Fibroblast of lung (primary cell): ENCODE measurements around the gene ATP7A. TPM values are rescaled to one million over a fixed set of nuclear protein-coding genes. Genes with fewer than 3 reads are reported as not detected.
"Not testable (repeated sequence)": the region's sequence is repeated elsewhere in the genome, so short reads cannot be mapped to it uniquely, and the experiment has no call there.

Experiments
- DNase-seq, 2 donors: peaks; one replicate each; pipeline versions ENCODE4 v3.0.0 to v3.0.0-alpha.2; 2010; ENCODE audit warnings: low read depth in 2 of 2
- H2AFZ ChIP-seq: 2 replicates; pipeline ENCODE4 v1.5.1; 2012; ENCODE audit warnings: low read length, control low read depth, inconsistent platforms
- H3K27ac ChIP-seq: 2 replicates; pipeline ENCODE4 v1.5.1; 2011; ENCODE audit warnings: low read length, control low read depth; ENCODE audit not compliant: insufficient read depth
- H3K27me3 ChIP-seq: 2 replicates; pipeline ENCODE4 v1.5.1; 2011; ENCODE audit warnings: mild to moderate bottlenecking, low read length; ENCODE audit not compliant: control insufficient read depth, insufficient read depth
- H3K36me3 ChIP-seq: 2 replicates; pipeline ENCODE4 v1.5.1; 2011; ENCODE audit warnings: low read length; ENCODE audit not compliant: control insufficient read depth, insufficient read depth
- H3K4me1 ChIP-seq: 2 replicates; pipeline ENCODE4 v1.5.1; 2011; ENCODE audit warnings: low read length; ENCODE audit not compliant: control insufficient read depth, insufficient read depth; ENCODE audit errors: extremely low read depth
- H3K4me2 ChIP-seq: 2 replicates; pipeline ENCODE4 v1.5.1; 2011; ENCODE audit warnings: low read length, control low read depth; ENCODE audit not compliant: insufficient read depth; ENCODE audit errors: extremely low read depth
- H3K4me3 ChIP-seq, 4 experiments: fragments of 200-600 bp in 1 of 4; sonication (generic) in 1 of 4; replicated peaks in 1 of 4; 2 replicates each; pipeline ENCODE4 v1.5.1; 2011 to 2016; ENCODE audit warnings: low read length in 4 of 4, low read depth in 3 of 4, mild to moderate bottlenecking in 3 of 4, control low read depth in 2 of 4, inconsistent platforms in 1 of 4, mixed read lengths in 1 of 4; ENCODE audit not compliant: insufficient read depth in 1 of 4; ENCODE audit errors: control extremely low read depth in 1 of 4
- H3K79me2 ChIP-seq: 2 replicates; pipeline ENCODE4 v1.5.1; 2012; ENCODE audit warnings: mild to moderate bottlenecking, low read length, inconsistent platforms; ENCODE audit not compliant: control insufficient read depth, insufficient read depth
- H3K9ac ChIP-seq: 2 replicates; pipeline ENCODE4 v1.5.1; 2011; ENCODE audit warnings: mild to moderate bottlenecking, low read length, control low read depth; ENCODE audit not compliant: insufficient read depth
- H3K9me3 ChIP-seq: 2 replicates; pipeline ENCODE4 v1.5.1; 2012; ENCODE audit warnings: low read depth, low read length; ENCODE audit not compliant: control insufficient read depth, insufficient read depth
- H4K20me1 ChIP-seq: 2 replicates; pipeline ENCODE4 v1.5.1; 2011; ENCODE audit warnings: low read length; ENCODE audit not compliant: control insufficient read depth, insufficient read depth; ENCODE audit errors: extremely low read depth
- EZH2 ChIP-seq: IDR thresholded peaks from 2 replicates; pipeline ENCODE4 v1.5.1; 2012; ENCODE audit warnings: low read length, control low read depth, mild to moderate bottlenecking; ENCODE audit errors: missing control alignments
- polyA plus RNA-seq, 2 donors: library from polyadenylated mRNA; depleted of rRNA in 1 of 2; stranded (reverse) in 1 of 2; unstranded in 1 of 2; fragments of >200 nt; gene quantifications; 2 replicates each; pipeline ENCODE4 v1.2.1, GENCODE V29; 2011 to 2012; ENCODE audit warnings: missing spikeins in 1 of 2
- total RNA-seq: library from RNA; depleted of rRNA; stranded (reverse); fragments of >200 nt; gene quantifications from 2 replicates; pipeline ENCODE4 v1.2.1, GENCODE V29; 2014
- TF ChIP-seq, protein P1 (sequence below), 2 donors: IDR thresholded peaks in 1 of 2; conservative IDR thresholded peaks in 1 of 2; 1 replicate in 1 of 2; 2 replicates in 1 of 2; pipeline ENCODE4 v1.5.1; 2011 to 2012; ENCODE audit warnings: low read length in 2 of 2, control low read depth in 1 of 2, inconsistent platforms in 1 of 2, low read depth in 1 of 2, mild to moderate bottlenecking in 1 of 2

The ATP7A gene
- total and polyA plus RNA-seq, 2 donors (not counting 1 experiment from before 2014, with no cell fraction given), result 12.2 to 18.3 TPM

DNA sequence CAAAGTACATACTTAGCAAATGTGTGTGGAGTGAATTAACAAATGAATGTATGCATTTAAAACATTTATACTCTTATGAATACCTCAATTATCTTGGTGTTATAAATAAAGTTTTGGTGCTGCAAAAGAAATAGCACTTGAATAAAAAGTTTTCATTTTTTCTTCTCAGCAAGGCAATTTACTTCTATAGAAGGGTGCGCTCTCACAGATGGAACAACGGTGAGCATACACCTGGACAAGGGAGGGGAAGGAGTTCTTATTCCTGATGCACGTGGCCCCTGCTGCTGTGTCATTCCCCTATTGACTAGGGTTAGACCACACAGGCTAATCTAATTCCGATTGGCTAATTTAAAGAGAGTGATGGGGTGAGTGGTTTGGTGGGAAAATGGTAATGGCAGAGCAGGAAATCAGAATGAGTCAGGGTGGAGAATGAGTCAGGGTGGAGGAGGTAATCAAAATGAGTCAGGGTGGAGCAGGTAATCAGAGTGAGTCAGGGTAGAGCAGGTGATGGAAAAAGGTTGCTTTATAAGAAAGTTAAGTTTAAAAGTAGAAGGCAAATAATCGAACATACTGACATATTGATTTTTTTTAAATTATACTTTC, 165.4 kb downstream of the ATP7A start:
- no peaks in the 10 kb centered on the region for H3K36me3 ChIP-seq
- no peak overlapping the region for H3K27ac ChIP-seq
- H3K79me2 ChIP-seq, result no peaks in the 10 kb centered on the region
- H4K20me1 ChIP-seq, result no peaks in the 10 kb centered on the region
- no peaks in the 10 kb centered on the region for H3K27me3 ChIP-seq
- H3K4me1 ChIP-seq, result no peaks in the 10 kb centered on the region
- no peak overlapping the region for H3K4me3 ChIP-seq
- no peaks in the 10 kb centered on the region for H3K9me3 ChIP-seq
- no peak for DNase-seq
- no peak overlapping the region for H2AFZ ChIP-seq
- H3K9ac ChIP-seq, result no peak overlapping the region
- no peak for TF ChIP-seq EZH2
- TF ChIP-seq, protein P1, sequence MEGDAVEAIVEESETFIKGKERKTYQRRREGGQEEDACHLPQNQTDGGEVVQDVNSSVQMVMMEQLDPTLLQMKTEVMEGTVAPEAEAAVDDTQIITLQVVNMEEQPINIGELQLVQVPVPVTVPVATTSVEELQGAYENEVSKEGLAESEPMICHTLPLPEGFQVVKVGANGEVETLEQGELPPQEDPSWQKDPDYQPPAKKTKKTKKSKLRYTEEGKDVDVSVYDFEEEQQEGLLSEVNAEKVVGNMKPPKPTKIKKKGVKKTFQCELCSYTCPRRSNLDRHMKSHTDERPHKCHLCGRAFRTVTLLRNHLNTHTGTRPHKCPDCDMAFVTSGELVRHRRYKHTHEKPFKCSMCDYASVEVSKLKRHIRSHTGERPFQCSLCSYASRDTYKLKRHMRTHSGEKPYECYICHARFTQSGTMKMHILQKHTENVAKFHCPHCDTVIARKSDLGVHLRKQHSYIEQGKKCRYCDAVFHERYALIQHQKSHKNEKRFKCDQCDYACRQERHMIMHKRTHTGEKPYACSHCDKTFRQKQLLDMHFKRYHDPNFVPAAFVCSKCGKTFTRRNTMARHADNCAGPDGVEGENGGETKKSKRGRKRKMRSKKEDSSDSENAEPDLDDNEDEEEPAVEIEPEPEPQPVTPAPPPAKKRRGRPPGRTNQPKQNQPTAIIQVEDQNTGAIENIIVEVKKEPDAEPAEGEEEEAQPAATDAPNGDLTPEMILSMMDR (conservative IDR thresholded peaks at IDR 0.05 in 1 of 2, IDR thresholded peaks at IDR 0.05 in 1 of 2; ENCODE audit: low read depth in 1 of 2, low read length in 2 of 2), result no peak
- no peak overlapping the region for H3K4me2 ChIP-seq

DNA sequence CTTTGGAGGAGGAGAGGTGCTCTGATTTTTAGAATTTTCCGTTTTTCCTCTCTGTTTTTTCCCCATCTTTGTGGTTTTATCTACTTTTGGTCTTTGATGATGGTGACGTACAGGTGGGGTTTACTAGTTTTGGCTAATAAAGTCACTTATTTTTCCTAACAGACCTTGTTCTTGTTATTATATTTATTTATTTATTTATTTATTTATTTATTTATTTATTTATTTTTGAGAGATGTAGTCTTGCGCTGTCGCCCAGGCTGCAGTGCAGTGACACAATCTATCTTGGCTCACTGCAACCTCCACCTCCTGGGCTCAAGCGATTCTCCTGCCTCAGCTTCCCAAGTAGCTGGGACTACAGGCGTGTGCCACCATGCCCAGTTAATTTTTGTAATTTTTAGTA, 170.9 kb downstream of the ATP7A start:
- not testable (repeated sequence) for H3K9me3 ChIP-seq, H3K27ac ChIP-seq, H3K9ac ChIP-seq, DNase-seq, H3K36me3 ChIP-seq, H2AFZ ChIP-seq, H4K20me1 ChIP-seq, H3K4me3 ChIP-seq, H3K27me3 ChIP-seq, H3K79me2 ChIP-seq, H3K4me1 ChIP-seq, H3K4me2 ChIP-seq

DNA sequence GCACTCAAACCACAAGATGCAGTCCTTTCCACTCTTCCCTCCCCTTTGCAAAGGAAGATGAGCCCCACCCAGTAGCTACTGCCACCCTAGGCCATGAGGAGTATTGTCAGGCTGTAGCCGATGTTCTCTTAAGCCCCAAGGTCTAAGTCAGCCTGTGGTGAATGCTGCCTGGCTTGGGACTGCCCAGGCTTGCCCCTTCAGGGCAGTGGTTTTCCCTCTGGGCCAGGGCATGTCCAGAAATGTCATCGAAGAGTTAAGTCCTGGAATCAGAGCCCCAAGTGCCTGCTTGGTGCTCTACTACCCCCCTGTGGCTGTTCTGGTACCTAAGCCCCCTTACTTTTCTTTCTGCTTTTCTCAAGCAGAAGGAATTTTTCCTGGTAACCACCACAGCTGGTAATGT, 181.8 kb downstream of the ATP7A start:
- no peak overlapping the region for H3K27ac ChIP-seq
- H3K4me1 ChIP-seq, result no peaks in the 10 kb centered on the region
- no peak overlapping the region for H3K4me3 ChIP-seq
- peak overlapping the region; percentile 48 for H2AFZ ChIP-seq
- TF ChIP-seq, protein P1 (conservative IDR thresholded peaks at IDR 0.05 in 1 of 2, IDR thresholded peaks at IDR 0.05 in 1 of 2; ENCODE audit: low read depth in 1 of 2, low read length in 2 of 2), result peak; percentile 54 to 60
- TF ChIP-seq EZH2, result no peak
- DNase-seq, result peak; percentile 52 to 82
- H3K9me3 ChIP-seq, result no peaks in the 10 kb centered on the region
- H3K27me3 ChIP-seq, result no peaks in the 10 kb centered on the region
- H3K79me2 ChIP-seq, result no peaks in the 10 kb centered on the region
- no peak overlapping the region for H3K4me2 ChIP-seq
- H3K9ac ChIP-seq, result no peak overlapping the region
- H3K36me3 ChIP-seq, result no peaks in the 10 kb centered on the region
- H4K20me1 ChIP-seq, result no peaks in the 10 kb centered on the region
